Caki2 (cell line): ENCODE results near the gene POMGNT1. TPM values are rescaled to one million over a fixed set of nuclear protein-coding genes. Genes with fewer than 3 reads are reported as not detected.

Experiments
- DNase-seq: peaks from one replicate; pipeline ENCODE4 v3.0.0-alpha.2; 2015; ENCODE audit warnings: low read depth
- in situ Hi-C: cut with HindIII; loops from 2 replicates; pipeline ENCODE4 v1.10.0; 2016; ENCODE audit warnings: low sequenced_read_pairs, low pct_unique_long_range_greater_than_20kb, mixed read lengths
- total RNA-seq: library from RNA; depleted of rRNA; stranded (reverse); fragments of >200 nt; shearing (Covaris generic); gene quantifications from 2 replicates; pipeline ENCODE4 v1.2.3, GENCODE V29; 2014; ENCODE audit warnings: low replicate concordance; rRNA removed

Gene POMGNT1
- total RNA-seq, 1 experiment from 2014 or later = 125 TPM

- in situ Hi-C loops = no loop called here
- no peak for DNase-seq
These were observed 26.4 kb downstream of the POMGNT1 start for GRCh38 chr1:46171871-46172270.

- DNase-seq = no peak
- in situ Hi-C loops = no loop called here
These were observed 26.9 kb downstream of the POMGNT1 start for GRCh38 chr1:46171351-46171750.

GRCh38 chr1:46169811-46170454 is 28.3 kb downstream of the POMGNT1 start:
- no peak for DNase-seq
- in situ Hi-C loops = no loop called here

- no peak for DNase-seq
- in situ Hi-C loops = no loop called here
These were observed 29.8 kb downstream of the POMGNT1 start for GRCh38 chr1:46168477-46168876.

- in situ Hi-C loops = no loop called here
- DNase-seq = no peak
These were observed 31.4 kb downstream of the POMGNT1 start for GRCh38 chr1:46166521-46167462.

- in situ Hi-C loops = no loop called here
- no peak for DNase-seq
These were observed 38.0 kb downstream of the POMGNT1 start for GRCh38 chr1:46160212-46160611.

- in situ Hi-C loops = no loop called here
- DNase-seq = no peak
These were observed 38.7 kb downstream of the POMGNT1 start for GRCh38 chr1:46159516-46159915.

- in situ Hi-C loops = no loop called here
- DNase-seq = no peak
These were observed 39.6 kb downstream of the POMGNT1 start for GRCh38 chr1:46158312-46159281.

- in situ Hi-C loops = no loop called here
- DNase-seq = no peak
These were observed 40.3 kb downstream of the POMGNT1 start for GRCh38 chr1:46157916-46158311.

- in situ Hi-C loops = no loop called here
- no peak for DNase-seq
These were observed 44.5 kb downstream of the POMGNT1 start for GRCh38 chr1:46153732-46154131.

GRCh38 chr1:46153228-46153627 is 45.0 kb downstream of the POMGNT1 start:
- in situ Hi-C loops = no loop called here
- DNase-seq = no peak

- in situ Hi-C loops = no loop called here
- no peak for DNase-seq
These were observed 46.2 kb downstream of the POMGNT1 start for GRCh38 chr1:46152016-46152415.

GRCh38 chr1:46150085-46150484 is 48.1 kb downstream of the POMGNT1 start:
- no peak for DNase-seq
- in situ Hi-C loops = no loop called here

- no peak for DNase-seq
- in situ Hi-C loops = no loop called here
These were observed 49.9 kb downstream of the POMGNT1 start for GRCh38 chr1:46148318-46148717.

Other genes with a start within 250 kb of the POMGNT1 start
- 0.30 and 0.52 TPM in 2 replicates for gene PIK3R3, start 65.8 kb downstream of the POMGNT1 start, total RNA-seq
- 2.3 and 9.5 TPM in 2 replicates for gene TSPAN1, start 23.3 kb downstream of the POMGNT1 start, total RNA-seq
- gene P3R3URF, start 21.9 kb downstream of the POMGNT1 start, total RNA-seq = not detected in 2 replicates
- not detected in 2 replicates for gene LURAP1, start 4.9 kb upstream of the POMGNT1 start, total RNA-seq
- 9.7 and 23.5 TPM in 2 replicates for gene RAD54L, start 49.3 kb upstream of the POMGNT1 start, total RNA-seq
- 81.7 and 88.1 TPM in 2 replicates for gene LRRC41, start 105.2 kb upstream of the POMGNT1 start, total RNA-seq
- gene UQCRH, start 105.3 kb upstream of the POMGNT1 start, total RNA-seq = 458 and 554 TPM in 2 replicates
- 19.4 and 31.3 TPM in 2 replicates for gene NSUN4, start 142.4 kb upstream of the POMGNT1 start, total RNA-seq
- gene FAAH, start 195.9 kb upstream of the POMGNT1 start, total RNA-seq = 10.9 and 22.5 TPM in 2 replicates